H9 (cell line): ENCODE measurements around the gene MYL1. TPM values are rescaled to one million over a fixed set of nuclear protein-coding genes. Genes with fewer than 3 reads are reported as not detected.

Source experiments
- DNase-seq: peaks from one replicate; pipeline ENCODE4 v3.0.0-alpha.2; 2017
- H2AFZ ChIP-seq: one replicate; pipeline ENCODE4 v1.6.1; 2013; ENCODE audit warnings: mild to moderate bottlenecking, low read length, control low read depth, moderate library complexity
- H2AK5ac ChIP-seq: 2 replicates; pipeline ENCODE4 v1.6.1; 2013; ENCODE audit warnings: low read length, control low read depth, mixed read lengths; ENCODE audit not compliant: insufficient read length
- H2BK120ac ChIP-seq: one replicate; pipeline ENCODE4 v1.6.1; 2013; ENCODE audit warnings: low read depth, mild to moderate bottlenecking, low read length, control low read depth, inconsistent platforms; ENCODE audit not compliant: poor library complexity, severe bottlenecking
- H2BK12ac ChIP-seq: 2 replicates; pipeline ENCODE4 v1.6.1; 2013; ENCODE audit warnings: low read length, control low read depth, mixed read lengths, low read depth; ENCODE audit not compliant: insufficient read length
- H2BK15ac ChIP-seq: 2 replicates; pipeline ENCODE4 v1.6.1; 2013; ENCODE audit warnings: low read depth, low read length, control low read depth
- H2BK20ac ChIP-seq: one replicate; pipeline ENCODE4 v1.6.1; 2013; ENCODE audit warnings: low read depth, mild to moderate bottlenecking, low read length, control low read depth, inconsistent platforms; ENCODE audit not compliant: poor library complexity, severe bottlenecking
- H2BK5ac ChIP-seq: 2 replicates; pipeline ENCODE4 v1.6.1; 2013; ENCODE audit warnings: low read length, control low read depth, mixed read lengths; ENCODE audit not compliant: insufficient read length
- H3K14ac ChIP-seq: 2 replicates; pipeline ENCODE4 v1.6.1; 2013; ENCODE audit warnings: low read length, control low read depth; ENCODE audit not compliant: insufficient read depth
- H3K18ac ChIP-seq: 2 replicates; pipeline ENCODE4 v1.6.1; 2013; ENCODE audit warnings: low read depth, mild to moderate bottlenecking, mixed read lengths, low read length, control low read depth; ENCODE audit not compliant: insufficient read length
- H3K23ac ChIP-seq: 2 replicates; pipeline ENCODE4 v1.6.1; 2013; ENCODE audit warnings: low read length, control low read depth, mixed read lengths, low read depth; ENCODE audit not compliant: insufficient read length
- H3K23me2 ChIP-seq: 2 replicates; pipeline ENCODE4 v1.6.1; 2013; ENCODE audit warnings: low read depth, mild to moderate bottlenecking, mixed read lengths, low read length, control low read depth; ENCODE audit not compliant: insufficient read length, poor library complexity, severe bottlenecking
- H3K27ac ChIP-seq: 2 replicates; pipeline ENCODE4 v1.5.1; 2013; ENCODE audit warnings: low read length, control low read depth, mixed read lengths, low read depth; ENCODE audit not compliant: insufficient read length
- H3K27me3 ChIP-seq: 2 replicates; pipeline ENCODE4 v1.6.1; 2013; ENCODE audit warnings: low read length, control low read depth, inconsistent platforms; ENCODE audit not compliant: insufficient read depth
- H3K4ac ChIP-seq: 2 replicates; pipeline ENCODE4 v1.6.1; 2013; ENCODE audit warnings: low read depth, mild to moderate bottlenecking, control low read depth, inconsistent platforms, low read length, moderate library complexity
- H3K4me1 ChIP-seq: 2 replicates; pipeline ENCODE4 v1.6.1; 2013; ENCODE audit warnings: low read length, control low read depth, inconsistent platforms; ENCODE audit not compliant: insufficient read depth
- H3K4me2 ChIP-seq: 2 replicates; pipeline ENCODE4 v1.6.1; 2013; ENCODE audit warnings: low read length, control low read depth, mixed read lengths; ENCODE audit not compliant: insufficient read length, insufficient read depth
- H3K56ac ChIP-seq: 2 replicates; pipeline ENCODE4 v1.6.1; 2013; ENCODE audit warnings: low read depth, mild to moderate bottlenecking, mixed read lengths, low read length, control low read depth; ENCODE audit not compliant: insufficient read length
- H3K79me1 ChIP-seq: 2 replicates; pipeline ENCODE4 v1.6.1; 2013; ENCODE audit warnings: low read depth, mild to moderate bottlenecking, moderate library complexity, low read length, control low read depth, inconsistent platforms; ENCODE audit not compliant: insufficient read depth, poor library complexity, severe bottlenecking
- H3K79me2 ChIP-seq: 2 replicates; pipeline ENCODE4 v1.6.1; 2013; ENCODE audit warnings: low read length, control low read depth, inconsistent platforms; ENCODE audit not compliant: insufficient read depth
- H3K9ac ChIP-seq: 2 replicates; pipeline ENCODE4 v1.6.1; 2013; ENCODE audit warnings: low read length, control low read depth, mixed read lengths; ENCODE audit not compliant: insufficient read length; ENCODE audit errors: extremely low read depth
- H3K9me3 ChIP-seq: one replicate; pipeline ENCODE4 v1.6.1; 2013; ENCODE audit warnings: low read depth, low read length, inconsistent platforms; ENCODE audit not compliant: control insufficient read depth
- H3T11ph ChIP-seq: one replicate; pipeline ENCODE4 v1.6.1; 2013; ENCODE audit warnings: mild to moderate bottlenecking, low read length, control low read depth, inconsistent platforms
- H4K20me1 ChIP-seq: one replicate; pipeline ENCODE4 v1.6.1; 2013; ENCODE audit not compliant: control insufficient read depth, insufficient read length, insufficient read depth
- H4K5ac ChIP-seq: 2 replicates; pipeline ENCODE4 v1.6.1; 2013; ENCODE audit warnings: low read depth, mild to moderate bottlenecking, mixed read lengths, low read length, control low read depth; ENCODE audit not compliant: insufficient read length
- H4K8ac ChIP-seq: replicated peaks from 2 replicates; pipeline ENCODE4 v1.6.1; 2013; ENCODE audit warnings: low read length, control low read depth, mixed read lengths, low read depth; ENCODE audit not compliant: insufficient read length
- H4K91ac ChIP-seq: 2 replicates; pipeline ENCODE4 v1.6.1; 2013; ENCODE audit warnings: low read depth, mild to moderate bottlenecking, moderate library complexity, mixed read lengths, low read length, control low read depth; ENCODE audit not compliant: insufficient read length
- H3K27ac Mint-ChIP-seq, 3 experiments: 2 replicates in 2 of 3; 3 replicates in 1 of 3; pipeline ENCODE4 v1.8.0; 2020 to 2021; ENCODE audit warnings: mixed read lengths in 3 of 3, mild to moderate bottlenecking in 1 of 3, moderate library complexity in 1 of 3
- H3K27me3 Mint-ChIP-seq: 2 replicates; pipeline ENCODE4 v1.8.0; 2021; ENCODE audit warnings: low read depth, mild to moderate bottlenecking, moderate library complexity, mixed read lengths
- H3K36me3 Mint-ChIP-seq, 3 experiments: 2 replicates in 2 of 3; 3 replicates in 1 of 3; pipeline ENCODE4 v1.8.0; 2020 to 2021; ENCODE audit warnings: low read depth in 3 of 3, mixed read lengths in 3 of 3; ENCODE audit not compliant: insufficient read depth in 1 of 3
- H3K4me1 Mint-ChIP-seq, 2 experiments: 2 replicates each; pipeline ENCODE4 v1.8.0; 2020; ENCODE audit warnings: mixed read lengths in 2 of 2
- H3K4me3 Mint-ChIP-seq, 2 experiments: 2 replicates in 1 of 2; 3 replicates in 1 of 2; pipeline ENCODE4 v1.8.0; 2020 to 2021; ENCODE audit warnings: mild to moderate bottlenecking in 2 of 2, mixed read lengths in 2 of 2, moderate library complexity in 1 of 2
- H3K9me3 Mint-ChIP-seq, 2 experiments: 2 replicates in 1 of 2; 3 replicates in 1 of 2; pipeline ENCODE4 v1.8.0; 2020; ENCODE audit warnings: mild to moderate bottlenecking in 2 of 2, mixed read lengths in 2 of 2, moderate library complexity in 1 of 2
- total RNA-seq: library from RNA; stranded (reverse); gene quantifications from 2 replicates; pipeline ENCODE4 v1.2.1, GENCODE V29; 2021
- TF ChIP-seq, protein P1 (sequence below): fragments of 200-600 bp; sonication (generic); conservative IDR thresholded peaks from 3 replicates; pipeline ENCODE4 v1.8.0; 2021; ENCODE audit warnings: antibody characterized with exemption, mild to moderate bottlenecking

MYL1 gene
- total RNA-seq, 1 experiment from 2014 or later = not detected

DNA sequence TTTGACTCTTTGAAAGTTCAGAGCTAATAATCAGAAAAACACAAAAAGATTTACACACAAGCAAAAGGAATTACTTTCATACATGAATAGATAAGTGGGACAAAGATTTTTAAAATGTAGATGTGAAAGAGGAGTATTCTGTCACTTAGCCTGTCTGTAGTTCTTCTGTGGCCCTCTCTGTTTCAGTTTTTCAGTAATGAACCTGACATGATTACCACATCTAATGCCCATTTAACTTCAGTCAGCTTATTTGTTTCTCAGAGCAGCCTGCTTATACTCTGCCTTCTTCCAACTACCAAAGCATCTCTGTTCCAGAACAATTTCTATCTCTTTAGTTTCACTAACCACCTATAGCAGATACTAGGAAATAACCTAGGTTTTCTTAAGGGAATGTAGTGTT, 55.3 kb downstream of the MYL1 start:
- no peaks in the 10 kb centered on the region for H4K20me1 ChIP-seq
- TF ChIP-seq, protein P1, sequence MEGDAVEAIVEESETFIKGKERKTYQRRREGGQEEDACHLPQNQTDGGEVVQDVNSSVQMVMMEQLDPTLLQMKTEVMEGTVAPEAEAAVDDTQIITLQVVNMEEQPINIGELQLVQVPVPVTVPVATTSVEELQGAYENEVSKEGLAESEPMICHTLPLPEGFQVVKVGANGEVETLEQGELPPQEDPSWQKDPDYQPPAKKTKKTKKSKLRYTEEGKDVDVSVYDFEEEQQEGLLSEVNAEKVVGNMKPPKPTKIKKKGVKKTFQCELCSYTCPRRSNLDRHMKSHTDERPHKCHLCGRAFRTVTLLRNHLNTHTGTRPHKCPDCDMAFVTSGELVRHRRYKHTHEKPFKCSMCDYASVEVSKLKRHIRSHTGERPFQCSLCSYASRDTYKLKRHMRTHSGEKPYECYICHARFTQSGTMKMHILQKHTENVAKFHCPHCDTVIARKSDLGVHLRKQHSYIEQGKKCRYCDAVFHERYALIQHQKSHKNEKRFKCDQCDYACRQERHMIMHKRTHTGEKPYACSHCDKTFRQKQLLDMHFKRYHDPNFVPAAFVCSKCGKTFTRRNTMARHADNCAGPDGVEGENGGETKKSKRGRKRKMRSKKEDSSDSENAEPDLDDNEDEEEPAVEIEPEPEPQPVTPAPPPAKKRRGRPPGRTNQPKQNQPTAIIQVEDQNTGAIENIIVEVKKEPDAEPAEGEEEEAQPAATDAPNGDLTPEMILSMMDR = no peak
- H3K9me3 ChIP-seq = no peaks in the 10 kb centered on the region
- H2AFZ ChIP-seq = no peak overlapping the region
- Mint-ChIP-seq H3K4me3 (no peak overlapping the region), H3K9me3 (peaks cover 0 to 2% of the 10 kb centered on the region in 2 experiments; a peak in 1 of 5 replicates), H3K27ac (no peak overlapping the region), H3K36me3 (no peaks in the 10 kb centered on the region), H3K27me3 (no peaks in the 10 kb centered on the region; the same call in 1 of the 2 replicates), H3K4me1 (no peaks in the 10 kb centered on the region)
- no peak overlapping the region for H2AK5ac ChIP-seq
- no peak overlapping the region for H3K4me2 ChIP-seq
- no peaks in the 10 kb centered on the region for H3K4me1 ChIP-seq
- H4K8ac ChIP-seq = no peak overlapping the region
- no peak overlapping the region for H3K9ac ChIP-seq
- H3K4ac ChIP-seq = no peak overlapping the region
- no peak overlapping the region for H2BK120ac ChIP-seq
- H3K27ac ChIP-seq = no peak overlapping the region
- H2BK12ac ChIP-seq = no peak overlapping the region
- H3K23me2 ChIP-seq = no peaks in the 10 kb centered on the region
- no peak overlapping the region for H4K5ac ChIP-seq
- H4K91ac ChIP-seq = no peak overlapping the region
- no peak overlapping the region for H3K56ac ChIP-seq
- no peak overlapping the region for H2BK15ac ChIP-seq
- no peak overlapping the region for H3K14ac ChIP-seq
- H3T11ph ChIP-seq = no peak overlapping the region
- H3K27me3 ChIP-seq = no peaks in the 10 kb centered on the region
- no peaks in the 10 kb centered on the region for H3K79me2 ChIP-seq
- H3K18ac ChIP-seq = no peak overlapping the region
- no peak for DNase-seq
- no peak overlapping the region for H2BK5ac ChIP-seq
- no peaks in the 10 kb centered on the region for H3K79me1 ChIP-seq
- H3K23ac ChIP-seq = no peak overlapping the region
- H2BK20ac ChIP-seq = no peak overlapping the region
